Mesothelial cell of epicardium (in vitro differentiated cells): ENCODE measurements around the gene ITGB8. TPM values are rescaled to one million over a fixed set of nuclear protein-coding genes. Genes with fewer than 3 reads are reported as not detected.

ENCODE experiments used
- DNase-seq, 2 experiments: peaks; one replicate each; pipeline ENCODE4 v3.0.0; 2021; ENCODE audit warnings: low spot score in 2 of 2; ENCODE audit not compliant: unreplicated experiment in 2 of 2
- H3K27ac Mint-ChIP-seq: 2 replicates; pipeline ENCODE4 v1.8.0; 2021; ENCODE audit warnings: mixed read lengths
- H3K27me3 Mint-ChIP-seq: 2 replicates; pipeline ENCODE4 v1.8.0; 2021; ENCODE audit warnings: low read depth, mixed read lengths
- H3K36me3 Mint-ChIP-seq: 2 replicates; pipeline ENCODE4 v1.8.0; 2021; ENCODE audit warnings: mixed read lengths
- H3K4me1 Mint-ChIP-seq: 2 replicates; pipeline ENCODE4 v1.8.0; 2021; ENCODE audit warnings: mixed read lengths
- H3K4me3 Mint-ChIP-seq: 2 replicates; pipeline ENCODE4 v1.8.0; 2021; ENCODE audit warnings: mild to moderate bottlenecking, moderate library complexity, mixed read lengths
- H3K9me3 Mint-ChIP-seq: 2 replicates; pipeline ENCODE4 v1.8.0; 2021; ENCODE audit warnings: mixed read lengths
- total RNA-seq: library from RNA; stranded (reverse); gene quantifications from 3 replicates; pipeline ENCODE4 v1.2.1, GENCODE V29; 2021
- TF ChIP-seq, protein P1 (sequence below): fragments of 200-600 bp; sonication (generic); IDR thresholded peaks from one replicate; pipeline ENCODE4 v1.5.0; 2021; ENCODE audit warnings: antibody characterized with exemption; ENCODE audit not compliant: unreplicated experiment

ITGB8 gene
- total RNA-seq, 1 donor from 2014 or later: 15.6 TPM

DNA sequence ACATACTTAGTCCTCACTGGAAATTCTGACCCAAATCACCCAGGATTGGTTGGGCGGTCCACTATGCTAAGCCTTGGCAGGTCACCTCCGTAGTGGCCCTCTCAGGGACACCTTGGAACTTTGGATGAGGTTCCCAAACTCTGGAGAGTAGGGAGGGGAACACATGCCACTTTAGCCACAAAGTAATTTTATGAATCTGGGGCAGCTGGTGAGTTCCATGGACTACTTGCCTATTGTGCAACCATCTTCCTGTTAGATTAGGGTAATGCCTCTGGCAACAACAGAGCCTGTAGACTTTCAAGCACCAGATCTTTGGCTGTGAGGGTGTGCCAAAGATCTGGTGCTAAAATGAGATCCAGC is 77.7 kb downstream of the ITGB8 start:
- Mint-ChIP-seq H3K4me1 (peaks cover 20% of the 10 kb centered on the region), H3K27me3 (no peaks in the 10 kb centered on the region), H3K27ac (no peak overlapping the region), H3K4me3 (no peak overlapping the region), H3K36me3 (peaks cover 21% of the 10 kb centered on the region), H3K9me3 (no peaks in the 10 kb centered on the region)
- DNase-seq: no peak
- TF ChIP-seq, protein P1, sequence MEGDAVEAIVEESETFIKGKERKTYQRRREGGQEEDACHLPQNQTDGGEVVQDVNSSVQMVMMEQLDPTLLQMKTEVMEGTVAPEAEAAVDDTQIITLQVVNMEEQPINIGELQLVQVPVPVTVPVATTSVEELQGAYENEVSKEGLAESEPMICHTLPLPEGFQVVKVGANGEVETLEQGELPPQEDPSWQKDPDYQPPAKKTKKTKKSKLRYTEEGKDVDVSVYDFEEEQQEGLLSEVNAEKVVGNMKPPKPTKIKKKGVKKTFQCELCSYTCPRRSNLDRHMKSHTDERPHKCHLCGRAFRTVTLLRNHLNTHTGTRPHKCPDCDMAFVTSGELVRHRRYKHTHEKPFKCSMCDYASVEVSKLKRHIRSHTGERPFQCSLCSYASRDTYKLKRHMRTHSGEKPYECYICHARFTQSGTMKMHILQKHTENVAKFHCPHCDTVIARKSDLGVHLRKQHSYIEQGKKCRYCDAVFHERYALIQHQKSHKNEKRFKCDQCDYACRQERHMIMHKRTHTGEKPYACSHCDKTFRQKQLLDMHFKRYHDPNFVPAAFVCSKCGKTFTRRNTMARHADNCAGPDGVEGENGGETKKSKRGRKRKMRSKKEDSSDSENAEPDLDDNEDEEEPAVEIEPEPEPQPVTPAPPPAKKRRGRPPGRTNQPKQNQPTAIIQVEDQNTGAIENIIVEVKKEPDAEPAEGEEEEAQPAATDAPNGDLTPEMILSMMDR: no peak

DNA sequence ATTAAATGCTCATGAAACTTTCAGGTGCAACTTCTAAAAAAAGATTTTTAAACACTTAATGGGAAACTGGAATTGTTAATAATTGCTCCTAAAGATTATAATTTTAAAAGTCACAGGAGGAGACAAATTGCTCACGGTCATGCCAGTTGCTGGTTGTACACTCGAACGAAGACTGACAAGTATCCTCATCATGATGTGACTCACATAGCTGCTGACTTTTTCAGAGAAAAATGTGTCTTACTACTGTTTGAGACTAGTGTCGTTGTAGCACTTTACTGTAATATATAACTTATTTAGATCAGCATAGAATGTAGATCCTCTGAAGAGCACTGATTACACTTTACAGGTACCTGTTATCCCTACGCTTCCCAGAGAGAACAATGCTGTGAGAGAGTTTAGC is 79.3 kb downstream of the ITGB8 start:
- TF ChIP-seq, protein P1: no peak
- Mint-ChIP-seq H3K36me3 (peaks cover 21% of the 10 kb centered on the region), H3K27ac (no peak overlapping the region), H3K4me3 (no peak overlapping the region), H3K4me1 (peaks cover 19% of the 10 kb centered on the region), H3K27me3 (no peaks in the 10 kb centered on the region), H3K9me3 (no peaks in the 10 kb centered on the region)
- DNase-seq: no peak

DNA sequence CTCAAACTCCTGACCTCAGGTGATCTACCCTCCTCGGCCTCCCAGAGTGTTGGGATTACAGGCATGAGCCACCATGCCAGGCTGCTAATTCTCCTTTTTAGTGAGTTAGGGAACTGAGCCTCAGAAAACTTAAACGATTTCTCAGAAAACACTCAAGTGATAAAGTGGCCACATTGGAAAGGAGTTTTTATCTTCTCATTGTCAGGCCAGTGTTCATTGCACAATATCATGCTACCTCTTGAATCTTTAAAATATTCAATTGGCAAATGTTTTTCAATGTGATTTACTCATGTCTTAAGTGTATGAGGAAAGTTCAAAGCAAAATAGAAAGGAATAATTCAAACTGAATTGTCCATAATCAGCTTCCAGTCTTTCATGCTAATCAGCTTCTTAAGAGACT is 80.7 kb downstream of the ITGB8 start:
- Mint-ChIP-seq H3K36me3 (peaks cover 25% of the 10 kb centered on the region), H3K4me3 (no peak overlapping the region), H3K27me3 (no peaks in the 10 kb centered on the region), H3K9me3 (peaks cover 3% of the 10 kb centered on the region), H3K4me1 (peaks cover 19% of the 10 kb centered on the region), H3K27ac (no peak overlapping the region)
- TF ChIP-seq, protein P1: no peak
- no peak for DNase-seq

DNA sequence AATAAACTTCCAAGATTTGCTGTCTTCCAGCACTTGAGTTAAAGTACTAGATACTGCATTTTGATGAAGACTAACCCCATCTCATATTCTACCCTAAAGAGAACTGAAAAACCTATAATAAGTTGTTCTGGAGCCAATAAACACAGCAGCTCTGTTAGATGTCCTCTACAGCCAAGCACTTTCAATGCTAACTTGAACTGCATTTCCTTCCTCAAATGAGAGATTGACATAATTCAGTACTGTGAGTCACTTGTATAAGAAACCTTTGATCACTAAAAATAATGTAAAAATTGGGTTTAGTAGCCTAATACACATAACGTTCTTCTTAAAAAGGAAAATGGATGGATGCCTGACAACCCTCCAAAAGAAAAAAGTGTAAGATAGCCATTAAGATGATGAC is 81.3 kb downstream of the ITGB8 start:
- no peak for DNase-seq
- H3K9me3 Mint-ChIP-seq: peaks cover 3% of the 10 kb centered on the region
- no peak overlapping the region for H3K4me3 Mint-ChIP-seq
- TF ChIP-seq, protein P1: no peak
- H3K27me3 Mint-ChIP-seq: no peaks in the 10 kb centered on the region
- peaks cover 22% of the 10 kb centered on the region for H3K36me3 Mint-ChIP-seq
- H3K27ac Mint-ChIP-seq: no peak overlapping the region
- peaks cover 14% of the 10 kb centered on the region for H3K4me1 Mint-ChIP-seq

DNA sequence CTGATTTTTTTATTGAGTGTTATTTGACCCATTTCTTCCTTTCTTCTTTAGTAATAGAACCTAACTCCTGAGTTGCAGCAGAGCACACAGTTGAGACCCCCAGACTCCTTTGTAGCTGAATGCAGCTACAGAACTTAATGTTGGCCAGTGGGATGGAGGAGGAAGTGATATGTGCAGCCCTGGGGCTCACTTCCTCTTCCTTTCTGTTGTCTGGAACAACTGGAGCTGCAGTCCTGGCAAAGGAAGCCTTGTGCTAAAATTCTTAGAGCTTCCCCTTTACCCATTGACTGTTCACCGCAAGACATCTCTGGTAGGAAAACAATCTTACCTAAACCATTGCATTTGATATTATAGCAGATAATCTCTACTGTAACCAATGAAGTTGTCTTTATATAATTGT is 86.6 kb downstream of the ITGB8 start:
- TF ChIP-seq, protein P1: no peak
- Mint-ChIP-seq H3K27me3 (no peaks in the 10 kb centered on the region), H3K9me3 (peaks cover 3% of the 10 kb centered on the region), H3K36me3 (peaks cover 8% of the 10 kb centered on the region), H3K4me1 (peaks cover 4% of the 10 kb centered on the region), H3K27ac (no peak overlapping the region), H3K4me3 (no peak overlapping the region)
- no peak for DNase-seq
